ENCODE measurements around the gene CEP85.
"Not testable (repeated sequence)": the region's sequence is repeated elsewhere in the genome, so short reads cannot be mapped to it uniquely, and the experiment has no call there.

Gene CEP85

DNA sequence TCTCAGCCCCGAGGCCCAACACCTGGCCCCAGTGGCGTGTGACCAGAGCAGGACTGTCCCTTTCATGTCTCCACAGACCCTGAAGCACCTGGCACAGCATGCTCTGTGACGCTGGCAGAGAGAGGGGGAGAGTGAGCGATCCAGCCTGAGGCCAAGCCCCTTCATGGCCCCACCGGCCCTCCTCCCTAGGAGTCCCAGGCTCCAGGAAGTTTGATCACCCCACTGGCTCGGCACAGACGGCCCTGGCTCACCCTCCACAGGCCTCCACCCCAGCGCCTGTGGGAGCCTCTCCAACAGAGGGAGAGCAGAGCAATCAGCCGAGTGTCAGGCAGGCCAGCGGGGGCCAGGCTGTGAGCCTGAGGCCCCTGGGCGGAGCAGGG is 56.9 kb downstream of the CEP85 start:
- DNase-seq (ENCODE audit: low read depth) = no peak

DNA sequence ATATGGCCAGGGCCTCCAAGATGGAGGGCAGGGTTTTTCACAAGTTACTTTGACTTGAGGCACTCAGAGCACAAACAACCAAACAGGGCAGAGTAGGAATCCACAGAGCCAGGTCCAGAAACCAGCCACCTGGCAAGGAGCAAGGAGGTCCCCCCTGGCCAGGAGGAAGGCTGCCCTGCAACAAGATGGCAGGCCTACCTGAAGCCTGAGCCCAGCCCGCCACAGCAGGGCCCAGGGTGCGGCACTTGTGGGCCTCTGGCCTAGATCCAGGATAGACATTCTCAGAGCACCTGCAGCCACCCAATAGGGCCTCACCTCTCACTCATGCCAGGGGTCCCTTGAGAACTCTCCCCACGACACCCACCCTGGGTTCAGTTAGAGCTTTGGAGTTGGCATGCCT is 57.4 kb downstream of the CEP85 start:
- DNase-seq (ENCODE audit: low read depth) = no peak

DNA sequence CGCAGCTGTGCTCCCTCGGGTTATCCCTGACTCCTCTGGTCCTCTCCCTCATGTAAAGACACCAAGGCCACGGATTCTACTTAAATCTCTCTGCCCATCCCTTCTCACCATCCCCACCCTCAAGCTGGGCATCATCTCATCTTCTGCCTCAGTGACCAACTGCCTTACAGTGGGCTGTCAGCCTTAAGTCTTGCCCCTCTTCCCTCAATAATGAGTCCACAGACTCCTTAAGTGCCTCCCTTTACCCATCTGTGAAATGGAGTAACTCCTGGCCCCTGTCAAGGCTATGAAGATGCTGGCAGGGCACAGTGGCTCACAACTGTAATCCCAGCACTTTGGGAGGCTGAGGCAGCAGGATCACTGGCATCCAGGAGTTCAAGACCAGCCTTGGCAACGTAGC is 57.9 kb downstream of the CEP85 start:
- DNase-seq (ENCODE audit: low read depth) = no peak

DNA sequence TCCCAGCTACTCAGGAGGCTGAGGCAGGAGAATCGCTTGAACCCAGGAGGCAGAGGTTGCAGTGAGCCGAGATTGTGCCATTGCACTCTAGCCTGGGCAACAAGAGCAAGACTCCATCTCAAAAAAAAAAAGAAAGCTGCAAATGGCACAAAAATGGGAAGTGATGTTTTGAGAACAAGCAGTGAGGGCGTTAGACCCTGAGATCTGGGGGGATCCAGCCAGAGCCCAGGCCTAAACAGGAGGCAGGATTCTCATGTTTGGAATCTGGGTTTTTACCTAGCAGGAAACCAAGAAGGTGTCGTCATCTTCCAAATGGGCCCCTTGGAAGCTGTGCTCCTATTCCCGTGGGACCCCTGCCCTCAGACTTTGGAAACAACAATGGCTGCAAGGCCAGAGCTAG is 58.7 kb downstream of the CEP85 start:
- not testable (repeated sequence) for DNase-seq (ENCODE audit: low read depth)

DNA sequence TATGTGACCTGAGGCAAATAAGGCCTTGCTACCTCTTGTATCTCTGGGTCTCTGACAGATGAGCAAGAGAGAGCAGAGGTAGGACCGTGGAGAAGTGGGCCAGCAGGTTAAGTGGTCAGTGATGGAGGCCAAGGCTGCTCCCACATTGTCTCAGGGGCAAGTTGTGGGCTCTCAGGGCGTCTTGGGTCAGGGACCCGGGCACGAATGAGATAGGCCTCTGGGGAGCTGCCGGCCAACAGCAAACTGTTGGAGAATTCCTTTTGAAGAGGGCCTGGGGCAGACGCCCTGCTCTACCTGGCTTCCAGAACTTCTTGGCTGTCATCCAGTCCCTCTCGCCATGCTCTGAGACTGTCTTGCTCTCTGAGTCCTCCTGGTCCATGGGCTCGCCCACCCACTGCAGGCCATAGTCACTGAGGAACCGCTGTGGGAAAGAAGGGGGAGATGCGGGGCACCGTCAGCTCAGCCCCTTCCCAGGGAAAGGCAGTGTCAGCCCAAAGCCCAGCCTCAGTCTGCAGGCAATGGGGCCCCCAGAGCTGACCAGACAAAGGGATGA is 60.0 kb downstream of the CEP85 start:
- DNase-seq (ENCODE audit: low read depth) = no peak

DNA sequence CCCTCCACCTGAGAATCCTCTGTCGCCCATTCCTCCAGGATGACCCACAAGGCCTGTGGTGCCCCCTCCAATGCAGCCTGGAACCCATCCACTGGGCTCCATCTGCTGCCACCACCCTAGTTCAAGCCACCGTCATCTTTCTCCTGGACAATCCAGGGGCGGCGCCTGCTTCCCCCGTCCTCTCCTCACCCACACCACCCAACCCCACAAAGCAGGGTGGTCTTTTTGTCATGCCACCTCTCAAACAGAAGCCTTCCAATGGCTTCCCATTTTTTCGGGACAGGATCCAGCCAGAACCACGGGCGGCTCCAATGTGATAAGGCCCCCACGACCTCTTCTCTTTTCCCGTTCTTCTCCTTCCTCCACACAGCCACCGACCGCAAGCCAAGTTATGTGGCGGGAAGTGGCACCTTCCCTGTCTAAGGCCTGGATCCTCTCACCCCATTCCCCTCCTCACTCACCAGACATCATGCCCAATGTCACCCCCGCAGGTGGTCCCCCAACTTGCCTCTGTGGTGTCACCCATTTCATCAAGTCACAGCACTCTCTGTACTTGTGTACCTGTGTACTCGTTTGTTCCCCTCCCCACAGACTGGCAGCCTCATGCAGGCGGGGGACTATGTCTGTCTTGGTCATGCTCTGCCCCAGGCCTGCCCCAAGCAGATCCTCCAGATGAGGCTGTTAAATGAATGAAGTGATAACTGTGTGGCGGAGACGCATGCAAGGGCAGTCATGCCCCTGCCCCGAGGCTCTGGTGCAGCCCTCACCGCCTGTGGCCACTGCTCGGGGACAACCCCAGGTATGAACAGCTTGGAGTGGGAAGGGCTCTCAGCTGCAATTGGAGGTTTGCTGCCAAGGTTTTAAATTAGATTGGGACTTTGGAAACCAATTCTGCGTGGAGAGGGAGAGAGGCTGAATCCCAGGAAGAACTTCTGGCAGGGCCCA is 61.5 kb downstream of the CEP85 start:
- no peak for DNase-seq (ENCODE audit: low read depth)

DNA sequence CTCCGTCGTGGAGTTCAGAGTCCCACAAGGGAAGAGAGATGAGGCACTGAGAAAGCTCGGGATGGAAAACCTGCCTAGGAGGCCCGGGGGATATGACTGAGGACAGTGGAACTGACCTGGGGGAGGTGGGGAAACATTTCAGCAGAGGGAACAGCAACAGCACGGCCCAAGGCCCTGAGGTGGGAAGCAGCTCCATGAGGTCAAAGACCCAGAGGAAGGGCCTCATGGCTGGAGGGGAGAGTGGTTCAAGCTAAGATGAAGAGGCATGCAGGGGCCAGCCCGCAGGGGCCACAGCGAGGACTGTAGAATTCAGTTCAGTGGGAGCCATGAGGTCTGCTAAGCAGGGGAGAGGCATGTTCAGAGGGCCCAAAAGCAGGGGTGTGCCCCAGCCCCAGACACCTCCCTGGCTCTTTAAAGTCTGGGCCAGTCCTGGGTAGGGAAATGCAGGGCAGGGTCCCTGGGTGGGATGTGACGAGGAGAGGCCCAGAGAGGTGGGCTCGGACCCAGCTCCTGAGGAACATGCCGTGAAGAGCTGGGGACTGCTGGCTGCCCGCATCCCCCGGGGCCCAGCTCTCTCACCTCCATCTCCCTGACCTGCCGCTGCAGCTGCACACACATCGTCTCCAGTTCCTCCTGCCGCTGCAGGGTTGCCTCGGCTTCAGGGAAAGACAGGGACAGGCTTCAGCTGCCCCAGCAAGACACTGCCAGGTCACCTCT is 62.5 kb downstream of the CEP85 start:
- DNase-seq (ENCODE audit: low read depth) = no peak

DNA sequence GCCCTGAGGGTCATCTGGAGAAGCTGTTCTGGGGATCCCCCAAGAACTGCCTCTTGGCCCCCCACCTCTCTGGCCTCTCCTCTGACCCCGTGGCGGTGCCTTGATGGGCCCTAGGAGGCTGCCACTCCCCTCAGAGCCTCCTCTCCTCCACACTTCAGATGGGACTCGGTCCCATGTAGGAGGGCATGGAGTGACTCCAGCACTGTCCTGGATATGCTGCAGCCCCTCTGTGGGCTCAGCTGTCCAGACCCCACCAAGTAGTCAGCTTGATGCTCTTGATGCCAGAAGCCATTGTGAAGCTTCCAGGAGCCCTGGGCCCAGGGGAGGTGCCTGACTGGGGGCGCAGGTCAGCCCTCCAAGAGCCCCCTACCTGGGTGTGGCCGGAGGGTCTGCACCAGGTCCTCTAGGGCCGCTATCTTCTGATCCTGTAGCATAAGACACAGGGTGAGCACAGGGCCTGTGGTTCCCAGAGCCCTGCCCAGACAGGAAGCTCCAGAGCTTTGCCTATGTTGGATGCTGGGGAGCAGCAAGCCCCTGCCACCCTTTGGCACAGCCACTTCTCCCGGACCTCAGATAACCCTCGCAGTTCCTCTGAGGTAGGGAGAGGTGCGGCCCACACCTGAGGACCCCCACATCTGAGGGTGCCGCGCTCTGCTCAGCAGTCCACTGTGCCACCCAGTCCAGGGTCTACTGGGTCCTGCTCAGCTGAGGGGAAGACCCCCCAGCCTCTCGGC is 63.2 kb downstream of the CEP85 start:
- DNase-seq (ENCODE audit: low read depth) = no peak

DNA sequence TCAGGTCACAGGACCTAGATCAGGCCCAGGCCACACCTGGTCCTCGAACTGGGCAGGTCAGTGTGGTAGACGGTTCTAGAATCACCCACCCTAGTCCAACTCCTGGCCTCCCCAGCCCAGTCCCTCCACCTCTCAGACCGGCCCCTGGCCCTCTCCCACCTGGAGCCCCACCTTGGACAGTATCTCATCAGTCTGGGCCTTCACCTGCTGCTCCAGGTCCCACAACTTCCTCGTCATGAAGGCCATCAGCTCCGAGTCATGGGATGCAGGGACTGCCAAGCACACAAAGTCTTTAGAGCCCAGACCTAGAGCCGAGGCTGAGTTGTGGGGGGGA is 63.8 kb downstream of the CEP85 start:
- DNase-seq (ENCODE audit: low read depth) = no peak

DNA sequence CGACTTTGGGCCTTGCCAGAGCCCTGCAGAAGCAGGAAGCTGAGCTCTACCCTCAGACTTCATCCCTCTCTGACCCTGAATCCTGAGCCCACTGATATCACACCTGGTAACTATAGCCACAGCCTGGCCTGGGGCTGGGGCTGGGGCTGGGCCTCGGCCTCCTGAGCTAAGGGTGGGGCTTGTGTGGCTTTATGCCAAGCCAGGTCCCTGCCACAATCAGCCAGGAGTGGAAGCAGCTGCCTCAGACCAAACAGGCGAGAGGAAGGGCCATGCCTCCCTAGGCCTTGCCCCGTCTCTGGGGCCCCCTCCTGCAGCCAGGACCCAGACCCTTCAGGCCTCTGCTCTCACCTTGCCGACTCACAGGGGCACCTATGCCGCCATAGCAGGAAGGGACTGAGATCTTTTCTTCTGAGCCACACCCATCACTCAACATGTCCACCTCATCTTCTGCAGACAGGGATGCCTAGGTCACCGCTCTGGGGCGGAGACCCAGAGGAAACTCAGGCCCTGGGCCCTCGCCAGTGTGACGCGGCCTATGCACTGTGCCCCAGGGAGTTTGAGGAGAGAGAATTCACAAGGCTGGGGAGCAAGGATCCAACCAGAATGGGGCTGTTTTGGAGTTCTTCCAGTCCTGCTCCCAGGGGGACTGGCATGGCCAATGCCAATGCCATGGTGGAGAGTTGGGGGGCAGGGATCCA is 66.7 kb downstream of the CEP85 start:
- no peak for DNase-seq (ENCODE audit: low read depth)

DNA sequence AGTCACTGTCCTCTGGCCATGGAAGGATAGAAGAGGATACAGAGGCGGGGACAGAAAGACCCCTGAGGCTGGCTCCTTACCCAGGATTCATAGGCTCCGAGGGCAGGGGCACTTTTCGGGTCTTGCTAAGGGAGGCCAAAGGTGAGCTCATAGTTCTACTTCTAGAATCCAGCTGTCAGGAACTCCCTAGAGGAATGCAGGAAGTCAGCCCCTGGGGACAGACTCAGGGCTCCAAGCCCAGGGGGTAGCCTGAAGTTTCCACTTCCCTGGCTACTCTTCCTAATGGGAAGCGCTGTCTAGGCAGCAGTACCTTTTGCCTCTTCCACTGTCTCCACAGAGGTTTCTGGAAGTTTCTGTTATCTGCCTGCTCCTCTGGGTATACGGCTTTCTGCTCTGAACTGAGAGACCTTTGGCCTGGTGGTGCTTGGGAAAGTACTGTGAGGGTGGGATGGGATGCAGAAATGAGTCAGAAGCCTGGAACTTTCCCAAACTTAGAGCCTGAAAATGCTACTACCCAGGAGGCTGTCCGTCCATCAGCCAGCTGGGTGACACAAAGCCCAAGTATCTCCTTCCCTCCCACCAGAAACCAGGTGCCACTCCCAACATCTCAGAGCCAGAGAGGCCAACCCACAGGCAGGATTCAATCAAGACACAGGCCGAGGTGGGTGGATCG is 68.9 kb downstream of the CEP85 start:
- no peak for DNase-seq (ENCODE audit: low read depth)

DNA sequence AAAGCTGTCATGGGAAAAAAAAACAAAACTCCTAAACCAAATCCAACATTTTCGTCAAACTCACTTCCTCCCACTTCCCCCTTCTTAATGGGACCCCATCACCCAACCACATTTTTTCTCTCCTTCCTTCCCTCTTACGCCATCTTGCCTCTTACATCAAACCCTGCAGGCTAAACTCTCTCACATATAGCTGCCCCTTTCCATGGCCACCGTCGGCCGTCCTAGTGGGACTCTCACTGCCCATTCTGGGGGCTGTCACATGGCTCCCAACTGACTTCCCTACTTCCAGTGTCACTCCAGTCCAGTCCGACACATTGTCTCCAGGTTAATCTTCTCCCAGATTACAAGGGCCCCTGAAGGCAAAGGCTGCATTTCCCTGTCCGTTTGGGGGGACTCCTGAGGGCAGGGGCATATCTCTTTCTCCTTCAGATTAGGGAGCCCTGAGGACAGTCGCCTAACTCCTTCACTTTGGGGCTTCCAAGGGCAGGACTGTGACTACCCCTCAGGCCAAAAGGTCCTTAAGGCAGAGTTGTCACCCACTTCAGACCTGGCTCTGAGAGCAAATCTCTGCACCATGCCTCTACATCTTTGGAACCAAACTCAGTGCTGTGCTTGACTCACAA is 71.8 kb downstream of the CEP85 start:
- DNase-seq (ENCODE audit: low read depth) = no peak

DNA sequence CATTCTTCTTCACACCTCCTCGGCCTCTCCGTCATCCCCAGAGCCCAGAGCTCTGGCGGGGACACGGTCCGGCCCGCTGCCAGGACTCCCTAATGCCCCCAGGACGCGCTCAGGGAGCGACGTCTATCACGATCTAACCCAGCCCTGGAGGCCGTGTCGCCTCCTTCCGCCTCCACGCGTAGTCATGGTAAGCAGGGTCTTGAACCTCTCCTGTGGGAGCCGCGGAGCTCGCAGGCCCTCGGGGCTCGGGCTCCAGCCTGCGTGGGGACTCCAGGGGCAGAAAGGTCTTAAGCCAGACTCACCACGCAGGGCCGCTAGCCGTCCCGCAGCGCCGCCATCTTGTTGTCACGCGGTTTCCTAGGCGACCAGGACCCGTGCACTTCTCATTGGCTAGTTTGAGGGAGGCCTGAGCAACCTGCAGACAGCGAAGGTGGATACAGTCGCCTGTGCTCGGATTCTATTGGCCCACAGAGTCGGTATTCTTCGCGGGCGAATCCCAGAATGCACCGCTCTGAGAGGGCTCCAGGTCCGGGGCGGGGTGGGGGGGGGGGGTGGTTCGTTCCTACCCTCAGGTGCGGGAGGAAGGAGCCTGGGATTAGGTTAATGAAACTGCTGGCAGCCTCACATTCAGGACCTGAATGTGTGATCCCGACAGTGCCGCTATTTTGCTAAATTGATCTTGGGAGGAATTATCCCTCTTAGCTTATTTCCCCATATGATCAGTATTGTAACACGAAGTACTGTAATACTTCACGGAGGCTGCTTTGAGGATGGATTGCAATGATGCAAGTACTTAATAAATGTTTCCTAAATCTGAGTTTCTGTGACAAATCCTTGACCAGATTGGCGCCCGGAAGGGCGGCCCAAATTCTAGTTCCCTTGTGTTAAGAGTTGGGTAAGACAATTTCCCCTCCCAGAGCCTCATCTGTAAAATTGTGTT is 72.6 kb downstream of the CEP85 start, which contains the start of gene UBXN11:
Gene UBXN11 (minus strand): TSS at position 347 of the 940 bp plus-strand sequence. CDS start 3,753 bp downstream, outside the sequence.
- peak; percentile 85 for DNase-seq (ENCODE audit: low read depth)

DNA sequence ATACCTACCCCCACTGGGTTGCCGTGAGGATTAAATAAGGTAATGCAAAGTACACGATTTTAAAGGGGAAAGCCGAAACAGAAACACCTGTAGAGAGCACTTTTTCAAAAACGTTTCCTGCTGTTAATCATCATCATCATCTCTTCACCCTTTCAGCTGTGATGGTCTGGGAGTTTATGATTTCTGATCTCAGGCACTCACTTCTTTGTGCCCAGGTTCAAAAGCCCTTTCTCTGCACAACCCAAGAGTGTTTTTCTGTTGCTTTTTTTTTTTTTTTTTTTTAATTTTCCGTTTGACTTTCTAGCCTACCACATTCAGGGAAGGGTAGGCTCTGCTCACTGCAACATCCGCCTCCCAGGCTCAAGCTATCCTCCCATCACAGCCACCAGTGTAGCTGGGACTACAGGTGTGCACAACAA is 73.4 kb downstream of the CEP85 start:
- DNase-seq (ENCODE audit: low read depth) = no peak

DNA sequence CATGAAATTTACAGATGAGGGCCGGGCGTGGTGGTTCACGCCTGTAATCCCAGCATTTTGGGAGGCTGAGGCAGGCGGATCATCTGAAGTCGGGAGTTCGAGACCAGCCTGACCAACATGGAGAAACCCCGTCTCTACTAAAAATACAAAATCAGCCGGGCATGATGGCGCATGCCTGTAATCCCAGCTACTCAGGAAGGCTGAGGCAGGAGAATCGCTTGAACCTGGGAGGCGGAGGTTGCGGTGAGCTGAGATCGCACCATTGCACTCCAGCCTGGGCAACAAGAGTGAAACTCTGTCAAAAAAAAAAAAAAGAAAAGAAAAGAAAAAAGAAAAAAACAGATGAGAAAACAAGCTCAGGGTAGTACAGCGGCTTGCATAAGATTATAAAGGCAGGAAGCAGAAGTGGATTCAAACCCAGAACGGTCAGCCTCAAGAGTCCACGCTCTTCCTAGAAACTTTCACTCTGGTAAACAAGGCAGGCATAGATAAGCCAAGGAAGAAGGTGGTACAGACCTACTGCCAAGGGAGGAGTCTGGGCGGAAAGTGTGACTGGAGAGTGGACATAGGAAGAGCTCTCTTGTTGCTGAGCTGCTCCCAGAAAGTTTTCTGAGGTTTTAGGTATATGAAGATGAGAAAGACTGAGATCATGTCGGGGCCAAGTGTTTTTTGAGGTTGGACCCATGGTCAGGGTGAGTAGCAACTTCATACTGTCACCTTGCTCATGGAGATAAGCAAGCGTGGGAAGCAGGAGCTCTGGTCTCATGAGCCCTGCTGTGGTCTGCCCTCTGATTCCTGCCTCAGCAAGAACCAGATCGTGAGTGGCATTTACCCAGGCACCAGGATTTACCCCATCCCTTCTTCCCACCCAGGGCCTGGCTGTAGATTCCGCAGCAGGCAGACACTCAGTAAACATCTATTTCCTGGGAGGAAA is 74.2 kb downstream of the CEP85 start:
- not testable (repeated sequence) for DNase-seq (ENCODE audit: low read depth)

DNA sequence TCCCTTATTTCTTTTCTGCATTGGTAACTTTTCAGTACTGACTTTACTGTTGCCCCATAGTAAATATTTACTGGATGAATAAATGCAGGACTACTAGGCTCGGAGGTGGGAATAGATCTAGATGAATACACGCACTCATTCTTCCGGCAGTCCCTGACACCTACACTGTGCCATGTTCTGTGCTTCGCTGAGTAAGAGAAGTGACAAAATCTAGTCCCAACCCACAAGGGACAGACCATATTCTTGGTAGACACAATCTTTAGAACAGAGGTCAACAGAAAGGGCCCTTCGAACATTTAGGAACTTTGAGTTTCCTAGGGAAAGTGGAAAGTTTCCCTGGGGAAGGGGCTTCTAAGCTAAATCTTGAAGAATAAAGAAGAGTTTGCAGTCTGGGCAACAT is 80.5 kb downstream of the CEP85 start:
- no peak for DNase-seq (ENCODE audit: low read depth)

DNA sequence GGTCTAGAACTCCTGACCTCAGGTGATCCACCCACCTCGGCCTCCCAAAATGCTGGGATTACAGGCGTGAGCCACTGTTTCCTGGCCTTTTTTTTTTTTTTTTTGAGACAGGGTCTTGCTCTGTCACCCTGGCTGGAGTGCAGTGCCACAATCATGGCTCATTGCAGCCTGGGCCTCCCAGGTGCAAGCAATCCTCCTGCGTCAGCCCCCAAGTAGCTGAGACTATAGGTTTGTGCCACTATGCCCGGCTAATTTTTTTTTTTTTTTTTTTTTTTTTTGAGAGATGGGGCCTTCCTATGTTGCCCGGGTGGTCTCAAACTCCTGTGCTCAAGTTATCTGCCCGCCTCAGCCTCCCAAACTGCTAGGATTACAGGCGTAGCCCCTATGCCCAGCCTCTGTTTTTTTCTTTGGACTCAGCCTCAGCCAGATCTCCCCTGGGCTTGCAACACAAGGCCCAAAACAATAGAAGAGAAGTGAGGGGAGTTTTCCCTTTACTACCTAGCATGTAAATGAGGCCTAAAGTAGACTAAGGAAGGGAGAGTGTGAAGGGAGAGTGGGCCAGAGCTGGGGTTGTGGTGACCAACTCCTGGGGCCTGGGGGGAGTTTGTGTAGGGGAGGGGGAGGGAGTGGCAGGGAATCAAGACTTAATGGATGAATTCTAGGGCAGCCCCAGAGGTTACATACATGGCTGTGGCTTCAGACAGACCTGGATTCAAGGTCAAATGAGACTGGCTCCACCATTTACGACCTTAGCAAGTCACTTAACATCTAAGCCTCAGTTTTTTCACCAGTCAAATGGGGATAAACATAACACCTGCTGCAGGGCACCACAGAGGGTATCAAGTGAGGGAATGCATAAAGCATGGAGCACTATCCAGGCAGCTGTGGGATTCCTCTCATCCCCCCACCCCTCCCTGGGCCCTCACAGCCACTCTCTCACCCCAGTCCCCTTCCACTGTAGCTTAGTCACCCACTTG is 82.2 kb downstream of the CEP85 start:
- no peak for DNase-seq (ENCODE audit: low read depth)
